HG02884 (cell line): ENCODE results near the gene SDHB.

Source experiments
- ATAC-seq: cut with Tn5 transposase; IDR thresholded peaks from one replicate; pipeline ENCODE4 v1.9.1; 2021; ENCODE audit warnings: mild to moderate bottlenecking, moderate library complexity; ENCODE audit not compliant: unreplicated experiment

The SDHB gene

DNA sequence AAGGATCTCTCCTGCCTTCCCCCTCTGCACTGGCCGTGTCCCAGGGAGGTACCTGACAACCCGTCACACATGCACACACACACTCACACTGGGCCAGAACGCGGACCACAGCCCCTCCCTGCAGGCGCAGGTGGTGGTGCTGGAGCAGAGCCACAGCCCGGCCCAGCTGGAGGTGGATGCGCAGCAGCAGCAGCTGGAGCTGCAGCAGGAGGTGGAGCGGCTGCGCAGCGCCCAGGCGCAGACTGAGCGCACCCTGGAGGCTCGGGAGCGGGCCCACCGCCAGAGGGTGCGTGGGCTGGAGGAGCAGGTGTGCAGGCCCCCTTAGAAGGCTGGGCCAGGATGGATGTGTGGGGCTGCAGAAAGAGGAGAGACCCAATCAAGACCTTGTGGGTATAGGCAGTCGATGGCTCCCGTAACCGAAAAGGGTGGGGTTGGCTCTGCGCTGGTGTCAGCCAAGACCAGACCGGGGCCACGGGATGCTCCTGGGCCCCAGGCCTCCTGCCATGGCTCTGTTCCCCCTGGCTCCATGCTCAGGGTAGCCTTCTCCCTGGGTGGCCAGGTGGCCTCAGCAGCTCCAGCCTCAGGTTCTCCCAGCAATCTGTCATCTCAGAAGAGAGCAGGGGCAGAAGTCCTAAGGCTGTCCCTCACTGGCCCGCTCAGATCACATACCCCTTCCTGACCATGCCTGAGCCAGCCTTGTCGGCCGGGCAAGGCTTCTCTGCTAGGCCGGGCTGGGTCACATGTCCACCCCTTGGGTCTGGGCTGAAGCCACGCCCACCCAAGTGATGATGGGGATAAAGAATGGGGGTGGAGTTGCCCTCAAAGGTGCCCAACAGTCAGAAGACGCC, 82.3 kb downstream of the SDHB start:
- ATAC-seq: no peak

GRCh38 chr1:16970132-16970910, 83.5 kb downstream of the SDHB start:
- no peak for ATAC-seq

DNA sequence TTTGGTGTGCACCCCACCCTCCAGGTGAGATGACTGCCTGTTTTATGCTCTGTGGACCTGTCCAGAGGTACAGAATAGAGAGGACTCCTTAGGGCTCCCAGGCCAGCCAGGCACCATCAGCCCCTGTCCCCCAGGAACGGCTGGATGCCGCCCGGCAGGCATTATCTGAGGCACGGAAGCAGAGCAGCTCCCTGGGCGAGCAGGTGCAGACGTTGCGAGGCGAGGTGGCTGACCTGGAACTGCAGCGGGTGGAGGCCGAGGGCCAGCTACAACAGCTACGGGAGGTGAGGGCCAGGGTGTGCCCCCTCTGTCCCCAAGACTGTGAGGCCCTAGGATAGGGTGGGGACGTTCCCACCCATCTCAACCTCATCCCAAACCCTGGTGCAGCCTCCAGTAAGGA, 84.2 kb downstream of the SDHB start:
- ATAC-seq: no peak

DNA sequence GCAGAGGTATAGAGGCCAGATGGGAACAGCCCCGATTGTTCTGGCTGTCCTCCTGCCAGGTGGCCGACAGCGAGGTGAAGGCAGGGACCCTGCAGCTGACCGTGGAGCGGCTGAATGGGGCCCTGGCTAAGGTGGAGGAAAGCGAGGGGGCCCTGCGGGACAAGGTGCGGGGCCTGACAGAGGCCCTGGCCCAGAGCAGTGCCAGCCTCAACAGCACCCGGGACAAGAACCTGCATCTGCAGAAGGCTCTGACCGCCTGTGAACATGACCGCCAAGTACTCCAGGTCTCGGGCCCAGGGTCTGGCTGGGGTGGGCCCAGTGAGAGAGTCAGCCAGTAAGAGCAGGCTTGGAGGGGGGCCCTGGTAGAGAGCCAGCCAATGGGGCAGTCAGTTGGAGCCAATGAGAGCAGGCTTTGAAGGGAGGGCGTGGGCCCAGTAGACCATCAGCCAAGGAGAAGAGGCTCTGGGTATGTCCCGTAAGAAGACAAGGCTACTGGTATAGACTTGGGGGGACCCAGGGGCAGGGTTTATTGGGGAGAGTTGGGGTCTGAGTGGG, 84.7 kb downstream of the SDHB start:
- ATAC-seq: no peak
